ENCODE results near the gene UPB1.
"Not testable (repeated sequence)": the region's sequence is repeated elsewhere in the genome, so short reads cannot be mapped to it uniquely, and the experiment has no call there.

The UPB1 gene

DNA sequence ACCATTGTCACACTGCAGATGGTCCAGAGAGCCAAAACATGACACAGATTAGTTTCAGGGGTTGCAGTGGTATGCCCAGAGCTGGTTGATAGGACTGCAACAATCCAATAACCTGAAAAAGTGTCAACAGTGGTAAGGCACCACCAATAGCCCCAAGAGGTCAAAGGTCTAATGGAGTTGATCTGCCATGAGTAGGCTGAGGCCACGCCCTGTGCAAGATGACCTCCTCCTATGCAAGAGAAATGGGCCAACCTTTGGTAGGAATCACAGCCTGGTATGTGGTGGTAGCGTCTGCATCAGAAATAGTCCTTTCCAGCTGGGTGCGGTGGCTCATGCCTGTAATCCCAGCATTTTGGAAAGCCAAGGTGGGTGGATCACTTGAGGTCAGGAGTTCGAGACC lies 40.2 kb downstream of the UPB1 start:
- DNase-seq: no peak

DNA sequence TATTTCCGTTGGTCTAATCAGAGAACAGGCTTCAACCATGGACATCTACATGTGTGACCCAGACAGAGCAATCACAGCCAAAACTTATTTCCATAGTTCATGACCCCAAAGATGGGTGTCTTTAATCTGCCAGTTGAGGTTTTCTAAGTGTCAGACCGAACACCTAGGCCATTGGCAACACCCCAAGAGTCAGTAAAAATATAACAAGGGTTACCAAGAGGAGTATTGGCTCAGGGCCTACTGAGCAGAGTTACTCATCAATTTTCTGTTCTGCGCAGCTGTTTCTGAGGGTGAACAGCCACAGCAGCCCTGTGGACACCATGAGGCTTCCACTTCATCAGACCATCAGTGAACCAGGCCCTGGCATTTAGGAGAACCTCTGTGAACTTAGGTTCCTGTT lies 41.0 kb downstream of the UPB1 start:
- DNase-seq: no peak

DNA sequence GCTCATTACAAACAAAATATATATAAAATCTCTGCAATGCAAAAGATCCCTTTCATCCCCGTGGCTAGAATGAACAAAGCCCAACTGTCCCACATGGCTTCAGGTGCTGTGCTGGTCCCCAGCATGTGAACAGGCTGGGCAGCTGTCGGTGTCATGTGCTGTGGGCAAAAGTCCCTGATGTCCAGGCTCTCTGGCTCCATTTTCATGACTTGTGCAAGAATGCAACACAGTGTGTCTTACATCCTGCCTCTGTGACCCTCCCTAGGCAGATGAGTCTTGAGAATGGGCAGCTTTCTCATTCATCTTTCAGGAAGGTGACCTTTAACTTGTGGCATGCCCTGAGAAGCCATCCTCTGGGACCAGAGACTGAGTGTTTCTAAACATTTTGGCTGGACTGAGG lies 45.3 kb downstream of the UPB1 start:
- DNase-seq: no peak

DNA sequence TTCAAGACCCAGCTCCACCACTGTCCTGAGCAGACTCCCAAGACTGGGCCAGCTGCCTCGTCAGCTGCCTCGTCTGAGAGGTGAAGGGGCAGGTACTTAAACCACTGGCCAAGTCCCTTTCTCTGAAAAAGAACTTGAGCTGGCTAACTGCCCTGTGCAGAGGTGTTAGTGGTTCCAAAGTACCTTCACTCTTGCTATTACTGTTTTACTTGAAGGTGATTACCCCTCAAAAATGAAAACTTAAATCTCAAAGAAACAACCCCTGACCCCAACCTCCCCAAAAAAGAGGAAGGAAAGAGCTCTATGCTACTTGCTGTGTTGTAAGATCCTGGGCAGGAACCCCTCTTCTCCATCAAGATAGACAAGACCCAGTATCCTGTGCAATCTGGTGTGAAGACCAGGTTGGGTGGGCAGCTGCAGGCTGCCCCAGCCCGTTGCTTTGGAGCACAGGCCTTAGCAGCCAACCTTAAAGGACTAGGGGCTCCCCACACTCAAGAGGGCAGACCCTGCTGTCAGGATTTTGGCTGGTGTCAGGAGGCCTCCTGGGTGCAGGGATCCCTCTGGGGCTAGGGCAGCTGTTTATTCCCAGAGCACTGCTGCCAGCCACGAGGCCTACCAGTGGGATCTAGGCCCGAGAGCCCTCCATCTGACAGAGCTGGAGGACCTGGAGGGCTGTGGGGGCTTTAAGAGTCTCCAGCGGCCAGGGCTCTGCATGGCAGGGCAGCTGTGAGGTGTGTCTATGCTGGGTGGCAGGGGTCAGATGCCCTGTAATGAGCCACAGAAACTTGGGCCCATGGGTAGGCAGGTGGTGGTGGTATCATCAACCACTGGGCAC lies 46.8 kb downstream of the UPB1 start:
- DNase-seq: no peak

DNA sequence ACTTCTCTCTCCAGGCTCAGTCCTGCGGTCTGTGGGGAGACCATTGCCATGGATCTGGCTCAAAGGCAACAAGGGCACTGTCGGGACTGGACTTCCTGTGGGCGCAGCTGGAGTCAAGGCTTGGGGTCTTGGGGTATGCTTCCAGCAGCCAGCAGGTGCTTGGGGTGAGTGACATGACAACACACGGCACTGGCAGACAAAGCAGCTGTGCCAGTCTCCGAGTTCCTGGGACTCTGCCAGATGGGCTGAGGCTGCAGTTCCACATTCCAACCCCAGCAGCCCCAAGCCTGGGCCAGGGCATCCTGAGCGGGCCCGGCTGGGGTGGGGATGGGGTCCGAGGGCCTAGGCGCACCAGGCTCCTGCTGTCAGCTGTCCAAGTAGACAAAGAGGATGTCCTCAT lies 47.5 kb downstream of the UPB1 start:
- no peak for DNase-seq

DNA sequence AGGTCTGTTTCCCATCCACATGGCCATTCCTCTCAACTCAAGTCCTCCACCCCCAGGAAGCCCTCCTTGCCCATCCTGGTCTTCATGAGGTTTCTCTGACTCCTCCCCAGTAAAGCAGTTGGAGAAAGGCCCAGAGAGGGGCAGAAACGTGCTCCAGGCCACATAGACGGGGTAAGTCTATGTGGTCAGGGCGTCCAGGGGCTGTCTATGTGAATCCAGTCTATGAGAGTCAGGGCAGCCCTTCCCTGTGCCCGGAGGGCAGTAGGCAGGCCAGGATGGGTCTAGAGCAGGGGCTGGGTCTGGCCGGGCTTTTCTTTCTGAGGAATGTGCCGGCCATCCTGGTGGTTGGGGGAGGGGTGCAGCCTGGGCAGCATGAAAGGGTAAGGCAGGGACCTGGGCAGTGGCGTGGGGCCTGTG lies 48.1 kb downstream of the UPB1 start:
- no peak for DNase-seq

DNA sequence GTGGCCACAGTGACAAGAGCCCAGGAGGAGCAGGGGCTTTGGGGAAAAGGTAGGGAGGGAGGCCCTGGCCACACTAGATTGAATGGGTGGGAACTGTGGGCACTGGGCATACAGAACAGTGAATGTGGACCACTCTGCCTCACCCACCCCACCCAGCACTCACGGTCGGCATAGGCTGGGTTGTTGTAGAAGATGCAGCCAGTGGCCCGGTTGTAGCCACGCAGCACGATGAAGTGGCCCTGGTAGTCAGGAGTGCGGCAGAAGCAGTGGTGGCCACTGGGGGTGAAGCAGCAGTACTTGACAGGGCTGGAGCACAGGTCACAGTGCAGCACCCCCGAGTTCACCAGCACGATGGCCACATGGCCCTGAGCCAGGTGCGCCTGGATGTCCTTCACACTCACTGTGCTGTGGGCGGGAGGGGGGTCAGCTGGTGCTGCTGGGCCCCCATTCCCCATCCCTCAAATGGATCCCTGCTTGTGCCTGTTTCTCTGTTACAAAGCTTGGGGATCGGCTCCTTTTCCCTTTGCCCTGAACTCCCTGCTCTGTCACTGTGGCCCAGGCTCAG lies 48.6 kb downstream of the UPB1 start:
- no peak for DNase-seq

DNA sequence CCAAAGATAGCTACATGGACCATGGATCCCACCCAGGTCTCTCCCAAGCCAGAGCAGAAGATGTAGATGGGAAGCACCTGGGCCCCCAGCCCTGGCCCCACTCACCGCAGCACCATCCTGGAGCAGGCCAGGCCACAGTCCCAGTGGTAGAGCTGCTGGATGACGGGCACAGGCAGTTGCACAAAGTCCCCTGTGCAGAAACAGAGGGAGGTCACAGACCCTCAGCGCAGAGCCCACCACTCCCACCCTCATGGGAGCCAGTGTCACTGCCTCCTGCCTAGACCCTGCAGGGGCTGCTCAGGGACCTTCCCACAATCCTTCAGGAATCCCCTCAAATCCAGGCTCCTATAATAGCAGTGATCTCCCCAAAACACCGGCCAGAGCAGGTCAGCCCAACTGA lies 53.7 kb downstream of the UPB1 start:
- DNase-seq: no peak

DNA sequence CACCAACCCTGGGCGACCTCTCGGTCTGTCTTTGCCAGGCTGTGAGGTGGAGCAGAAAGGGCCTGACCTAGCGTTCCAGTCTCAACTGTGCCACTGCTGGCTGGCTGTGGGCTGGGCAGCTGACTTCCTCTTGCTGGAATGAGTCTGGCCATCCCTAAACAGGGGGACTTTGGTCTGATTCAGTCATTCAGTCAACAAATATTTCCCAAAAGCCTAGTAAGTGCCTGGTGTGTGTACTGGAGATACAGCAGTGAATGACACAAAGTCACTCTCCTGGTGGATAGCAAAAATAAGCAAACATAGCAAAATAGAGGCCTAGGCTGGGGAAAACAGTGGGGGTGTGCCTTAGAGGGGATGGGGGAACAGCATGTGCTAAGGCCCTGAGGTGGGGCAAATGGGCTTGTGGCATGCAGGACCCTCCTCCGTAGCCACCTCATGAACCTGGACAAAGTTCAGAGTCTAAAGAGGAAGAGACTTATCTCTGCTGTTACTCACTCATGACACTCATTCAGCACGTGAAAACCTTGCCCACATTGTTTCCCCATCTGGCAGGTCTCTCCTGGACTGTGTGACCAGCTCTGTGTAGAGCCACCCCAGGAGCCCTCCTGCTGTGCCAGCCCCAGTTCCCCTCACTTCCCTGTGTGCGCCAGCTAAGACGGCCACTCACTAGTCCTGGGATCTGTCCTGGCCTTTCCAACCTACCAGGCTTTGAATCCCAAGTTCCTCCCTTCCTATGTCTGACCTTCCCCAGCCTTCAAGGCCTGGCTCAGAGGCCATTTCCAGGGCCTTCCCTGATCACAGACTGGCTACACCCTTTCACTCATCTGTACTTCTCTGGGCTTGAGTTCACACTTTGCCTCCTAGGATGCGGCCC lies 55.1 kb downstream of the UPB1 start:
- no peak for DNase-seq

DNA sequence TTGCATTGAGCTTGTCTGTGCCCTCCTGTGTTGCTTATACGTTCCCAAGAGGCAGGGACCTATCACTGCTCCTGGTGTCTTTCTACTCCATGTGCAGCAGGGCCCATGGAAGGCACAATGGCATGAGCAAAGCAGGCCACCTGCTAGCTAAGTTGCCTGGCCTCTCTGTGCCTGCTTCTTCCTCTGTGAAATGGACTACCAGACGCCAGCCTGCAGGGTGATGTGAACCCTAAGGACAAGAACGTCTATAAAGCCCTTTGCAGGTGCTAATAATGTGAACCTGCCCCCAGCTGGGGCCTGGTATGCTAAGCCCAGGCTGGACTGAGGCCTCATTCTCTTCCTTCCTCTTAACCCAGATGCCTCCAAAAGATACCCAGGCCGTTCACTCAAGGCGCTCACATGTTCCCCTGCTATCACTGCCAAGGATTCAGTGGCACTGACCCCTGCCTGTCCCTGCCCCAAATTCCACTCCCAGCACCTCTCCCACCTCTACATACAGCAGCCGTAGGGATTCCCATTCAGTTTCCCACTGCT lies 55.8 kb downstream of the UPB1 start:
- no peak for DNase-seq

DNA sequence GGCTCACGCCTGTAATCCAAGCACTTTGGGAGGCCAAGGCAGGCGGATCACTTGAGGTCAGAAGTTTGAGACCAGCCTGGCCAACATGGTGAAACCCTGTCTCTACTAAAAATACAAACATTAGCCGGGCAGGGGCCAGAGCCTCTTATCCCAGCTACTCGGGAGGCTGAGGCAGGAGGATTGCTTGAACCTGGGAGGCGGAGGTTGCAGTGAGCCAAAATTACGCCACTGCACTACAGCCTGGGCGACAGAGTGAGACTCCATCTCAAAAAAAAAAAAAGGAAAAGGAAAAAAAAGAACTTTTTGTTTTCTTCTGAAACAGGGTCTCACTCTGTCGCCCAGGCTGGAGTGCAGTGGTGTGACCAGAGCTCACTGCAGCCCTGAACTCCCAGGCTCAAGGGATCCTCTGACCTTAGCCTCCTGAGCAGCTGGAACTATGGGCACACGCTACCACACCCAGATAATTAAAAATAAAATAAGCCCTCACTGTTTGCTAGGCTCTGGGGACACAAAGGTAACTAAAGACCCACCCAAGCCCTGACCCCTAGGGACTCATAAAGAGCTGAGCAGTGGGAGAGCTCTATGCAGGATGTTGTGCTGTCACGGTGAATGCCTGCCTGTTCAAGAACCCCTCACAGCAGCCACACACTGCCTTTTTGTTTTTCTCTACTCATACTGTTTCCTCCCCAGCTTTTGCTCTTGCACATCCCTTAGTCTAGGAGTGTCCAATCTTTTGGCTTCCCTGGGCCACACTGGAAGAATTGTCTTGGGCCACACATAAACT lies 57.6 kb downstream of the UPB1 start:
- not testable (repeated sequence) for DNase-seq

DNA sequence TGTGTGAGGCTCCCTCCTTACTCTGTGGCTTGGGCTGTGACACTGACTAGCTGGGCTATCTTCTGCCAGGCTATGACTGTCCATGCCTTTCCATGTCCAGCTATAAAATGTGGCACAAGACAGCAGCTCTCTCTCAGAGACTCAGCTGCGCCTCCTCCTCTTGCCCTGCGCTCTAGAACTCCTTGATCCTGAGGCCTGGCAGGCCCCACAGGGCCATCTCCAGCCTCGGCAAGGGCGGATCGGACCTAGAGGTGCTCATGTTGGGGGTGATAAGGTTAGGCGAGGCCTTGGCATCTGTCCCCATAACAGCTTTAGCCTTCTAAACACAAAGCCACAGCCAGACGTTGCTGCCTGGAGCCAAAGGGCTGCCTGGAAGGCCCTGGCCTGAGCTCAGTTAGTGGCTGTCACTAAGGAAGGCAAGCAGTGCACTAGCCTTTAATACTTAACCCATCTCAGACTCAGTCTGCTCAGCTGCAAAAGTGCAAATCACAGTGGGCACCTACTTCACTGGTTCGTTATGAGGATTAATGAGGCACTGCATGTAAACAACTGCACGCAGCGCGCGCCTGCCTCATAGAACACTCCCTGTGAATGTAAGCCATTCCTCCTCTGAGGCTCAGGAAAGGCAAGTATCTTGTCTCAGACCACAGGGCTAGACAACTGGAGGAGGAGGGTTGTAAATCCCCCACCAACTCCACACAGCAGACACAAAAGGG lies 58.6 kb downstream of the UPB1 start:
- no peak for DNase-seq

DNA sequence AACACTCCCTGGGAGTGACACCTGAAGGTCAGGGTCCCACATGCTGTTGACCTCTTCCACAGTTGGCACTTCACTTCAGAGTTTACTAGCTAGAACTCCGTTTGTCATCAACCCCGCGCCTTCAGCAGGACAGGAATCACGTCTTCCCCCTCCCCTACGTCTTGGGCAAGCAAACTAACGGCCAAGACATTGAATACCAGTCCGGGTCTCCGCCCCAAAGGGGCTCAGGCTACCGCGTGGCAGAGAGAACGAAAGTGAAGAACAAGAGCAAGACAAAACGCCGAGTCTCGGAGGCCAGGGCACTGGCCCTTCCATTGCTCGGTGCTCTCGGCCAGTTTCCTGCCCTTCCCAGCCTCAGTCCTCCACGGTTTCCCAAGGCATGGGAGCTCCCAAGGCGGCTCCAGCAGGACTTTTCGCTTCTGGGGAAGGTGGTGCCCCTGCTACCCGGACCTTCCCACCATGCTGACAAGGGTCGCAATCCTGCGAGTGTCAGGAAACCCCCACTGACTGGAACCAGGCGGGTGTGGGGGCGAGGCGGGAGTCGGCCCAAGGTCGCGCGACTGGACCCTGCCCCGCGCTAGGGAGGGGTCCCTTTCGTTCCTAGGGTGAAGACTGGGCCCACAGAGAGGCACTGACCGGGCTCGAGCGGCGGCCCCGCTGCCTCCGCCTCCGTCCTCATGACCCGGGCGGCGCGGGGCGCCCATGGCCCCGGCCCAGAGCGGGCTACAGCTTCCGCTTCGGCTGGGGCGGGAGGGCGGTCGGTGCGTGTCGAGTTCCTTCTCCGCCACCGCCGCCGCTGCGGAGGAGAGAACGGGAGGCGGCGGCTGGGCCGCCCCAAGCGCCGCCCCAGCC lies 59.4 kb downstream of the UPB1 start, which contains the start of gene GUCD1:
Gene GUCD1 (minus strand): TSS at position 826 of the 852 bp plus-strand sequence. CDS start 147 bp downstream, at position 679.
- DNase-seq: no peak

DNA sequence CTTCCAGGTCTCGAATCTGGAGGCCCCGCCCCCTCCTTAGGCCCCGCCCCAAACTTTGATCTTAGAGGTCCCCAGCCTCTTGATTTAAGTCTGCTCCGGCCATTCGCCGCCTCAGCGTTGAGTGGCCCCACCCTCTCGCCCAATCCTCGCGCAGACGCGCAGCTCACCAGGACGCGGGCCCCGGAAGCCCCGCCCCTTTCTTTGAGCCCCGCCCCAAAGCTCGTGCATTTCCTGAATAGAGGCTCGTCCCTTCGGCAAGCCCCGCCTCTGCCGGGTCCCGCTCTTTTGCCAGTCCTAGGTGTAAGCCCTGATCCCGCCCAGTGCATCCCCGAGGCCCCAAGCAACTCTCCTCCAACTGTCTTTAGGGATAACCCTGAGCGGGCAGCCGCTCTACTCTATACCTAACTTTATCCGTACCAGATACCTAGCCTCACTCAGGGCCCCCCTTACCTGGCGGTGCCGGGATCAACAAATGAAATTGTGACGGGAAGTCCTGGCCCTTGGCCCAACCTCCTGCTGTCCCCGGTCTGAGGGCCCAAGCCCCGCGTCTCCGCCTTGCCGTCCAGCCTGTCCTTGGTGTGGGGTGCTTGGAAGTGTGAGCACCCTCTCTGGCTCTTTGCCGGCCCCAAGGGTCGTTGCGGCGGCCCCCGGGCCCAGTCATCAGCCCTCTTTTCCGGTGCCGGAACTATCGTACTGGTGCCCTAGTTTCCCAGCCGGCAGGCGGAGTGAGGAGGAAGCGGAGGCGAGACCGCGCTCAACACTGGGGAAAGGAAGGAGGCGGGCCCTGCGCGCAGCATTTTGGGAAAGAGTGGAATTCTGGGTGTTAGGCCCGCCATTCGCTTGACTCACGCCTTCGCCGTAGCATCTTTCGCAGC lies 60.3 kb downstream of the UPB1 start, which contains the start of gene SNRPD3:
Gene SNRPD3 (plus strand): TSS at position 835 of the 875 bp plus-strand sequence. CDS start 1,676 bp downstream, outside the sequence.
- peak; percentile 98 for DNase-seq

DNA sequence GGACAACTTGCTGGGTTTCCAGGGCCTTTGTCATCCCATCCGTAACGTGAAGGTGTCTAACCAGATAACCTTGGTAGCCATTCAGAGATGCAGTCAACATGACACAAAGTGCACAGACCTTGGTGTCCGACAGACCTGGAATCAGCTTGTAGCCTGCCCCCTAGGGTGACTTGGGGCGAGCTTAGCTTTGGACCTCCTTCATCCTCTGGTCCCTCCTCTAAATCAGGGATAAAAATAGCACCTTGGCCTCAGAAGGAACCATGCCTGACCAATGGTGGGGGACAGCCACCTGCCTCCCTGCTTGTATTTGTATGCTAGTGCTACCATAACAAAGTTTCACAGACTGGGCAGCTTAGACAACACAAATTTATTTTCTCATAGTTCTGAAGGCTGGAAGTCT lies 64.3 kb downstream of the UPB1 start:
- no peak for DNase-seq

DNA sequence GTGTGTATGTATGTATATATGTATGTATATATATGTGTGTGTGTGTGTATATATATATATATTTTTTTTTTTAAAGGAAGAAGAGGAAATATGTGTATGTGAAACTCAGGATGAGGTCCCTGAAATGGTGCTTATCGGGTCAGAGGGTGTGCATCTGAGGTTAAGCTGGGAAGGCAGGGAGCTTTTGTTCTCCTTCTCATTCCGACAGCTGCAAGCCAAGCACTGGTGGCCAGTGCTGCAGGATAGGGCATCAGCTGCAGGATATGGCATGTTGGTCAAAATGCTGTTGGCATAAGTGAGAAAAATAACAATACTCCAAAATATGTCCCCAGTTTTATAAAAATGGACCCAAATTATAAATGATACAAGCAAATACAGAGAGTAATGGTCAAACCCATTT lies 68.1 kb downstream of the UPB1 start:
- DNase-seq: no peak

DNA sequence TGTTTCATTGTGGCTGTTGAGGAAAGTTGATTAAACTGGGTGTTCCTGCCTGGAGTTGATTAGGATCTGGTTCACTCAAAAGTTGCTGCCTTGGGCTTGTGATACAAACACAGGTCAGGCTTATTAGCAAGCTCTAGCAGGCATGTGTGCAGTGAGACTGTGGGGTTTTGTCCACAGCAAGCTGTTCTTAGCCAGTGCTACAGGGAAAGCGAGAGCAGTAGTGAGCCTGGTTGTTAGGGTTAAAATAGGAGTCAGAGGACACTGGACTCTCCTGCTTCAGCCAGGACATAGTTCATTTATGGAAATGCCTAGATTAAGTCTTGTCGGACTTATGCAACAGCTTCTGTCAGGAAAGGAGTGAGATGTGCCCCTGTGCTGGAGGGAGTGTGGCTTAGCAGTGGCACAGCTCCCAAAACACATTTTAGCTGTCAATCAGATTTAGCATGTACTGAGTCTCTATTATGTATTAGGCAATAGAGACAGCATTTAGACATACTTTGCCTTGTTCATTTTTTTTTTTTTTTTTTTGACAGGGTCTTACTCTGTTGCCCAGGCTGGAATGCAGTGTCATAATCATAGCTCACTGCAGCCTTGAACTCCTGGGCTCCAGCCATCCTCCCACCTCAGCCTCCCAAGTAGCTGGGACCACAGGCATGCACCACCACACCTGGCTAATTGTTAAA lies 69.4 kb downstream of the UPB1 start:
- no peak for DNase-seq

DNA sequence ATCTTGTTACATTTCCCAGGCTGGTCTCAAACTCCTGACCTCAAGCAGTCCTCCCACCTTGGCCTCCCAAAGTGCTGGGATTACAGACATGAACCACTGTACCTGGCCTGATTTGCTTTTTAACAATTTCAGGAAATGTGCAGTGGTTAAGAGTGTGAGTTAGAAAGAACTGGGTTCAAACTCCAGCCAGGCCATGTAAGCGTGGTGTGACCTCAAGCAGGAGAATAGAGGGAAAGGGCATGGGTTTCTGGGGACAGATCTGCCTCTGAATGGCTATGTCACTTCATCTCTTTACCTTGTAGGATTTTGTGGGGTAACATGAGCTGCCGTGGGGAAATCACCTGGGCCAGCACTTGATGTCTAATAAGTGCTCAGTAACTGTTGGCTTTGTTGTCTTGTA lies 69.9 kb downstream of the UPB1 start:
- DNase-seq: no peak

DNA sequence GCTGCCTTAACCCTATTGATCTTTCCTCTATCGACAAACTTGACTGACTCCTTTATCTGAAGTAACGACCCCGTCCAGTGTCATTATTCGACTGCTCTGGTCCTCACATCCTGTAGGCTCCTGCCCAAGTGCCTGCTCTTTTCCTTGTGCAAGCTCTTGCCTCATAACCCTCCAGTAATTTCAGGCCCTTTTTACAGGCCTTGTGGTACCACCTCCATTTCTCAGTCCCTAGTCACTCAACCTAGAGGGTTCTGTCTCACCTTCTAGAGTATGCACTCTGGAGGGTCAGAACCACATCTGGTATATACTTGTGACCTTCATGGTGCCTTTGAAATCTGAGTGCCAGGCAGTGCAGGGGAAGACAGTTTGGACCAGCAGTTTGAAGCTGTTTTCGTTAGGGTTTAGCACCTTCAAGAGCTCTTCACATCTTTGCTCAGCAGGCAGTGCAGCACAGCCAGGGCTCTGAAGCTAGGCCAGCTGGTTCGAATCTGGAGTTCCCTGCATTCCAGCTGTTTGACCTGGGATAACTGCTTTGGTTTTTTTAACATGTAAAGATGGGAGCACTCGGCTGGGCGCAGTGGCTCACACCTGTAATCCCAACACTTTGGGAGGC lies 71.9 kb downstream of the UPB1 start:
- DNase-seq: no peak

Measured in GDM1 (cell line).